GM13977 (cell line): ENCODE measurements around the gene MLEC.

Experiments used
- DNase-seq: peaks from one replicate; pipeline ENCODE4 v3.0.0; 2012; ENCODE audit warnings: low spot score
- CTCF ChIP-seq: IDR thresholded peaks from 2 replicates; pipeline ENCODE4 v1.5.1; 2012; ENCODE audit warnings: mild to moderate bottlenecking, control low read depth; ENCODE audit not compliant: insufficient read depth; ENCODE audit errors: extremely low read depth, missing control alignments
- in situ Hi-C: fragments of 300-500 bp; cut with MboI; formaldehyde crosslinking; loops from one replicate; pipeline ENCODE4 v1.12.0; 2022; ENCODE audit warnings: low sequenced_read_pairs, low pct_unique_long_range_greater_than_20kb, mixed read lengths, inconsistent platforms; ENCODE audit not compliant: unreplicated experiment

The MLEC gene

GRCh38 chr12:120719072-120719471 is 32.1 kb downstream of the MLEC start:
- in situ Hi-C loops, result loop anchor here (10.0 kb wide), 2 partner anchors 74 to 134 kb away; partner anchors contain the start of genes CABP1 and POP5
- DNase-seq, result no peak

GRCh38 chr12:120719496-120720233 is 32.7 kb downstream of the MLEC start:
- in situ Hi-C loops, result loop anchor here (10.0 kb wide), 2 partner anchors 75 to 135 kb away; partner anchors contain the start of genes CABP1 and POP5
- TF ChIP-seq CTCF, result no peak
- DNase-seq, result no peak

More at GRCh38 chr12:120719072-120719471, 32.1 kb downstream of the MLEC start:
- TF ChIP-seq CTCF, result no peak

GRCh38 chr12:120720234-120720986 is 33.5 kb downstream of the MLEC start:
- TF ChIP-seq CTCF, result no peak
- no peak for DNase-seq
- in situ Hi-C loops, result no loop called here

GRCh38 chr12:120720987-120721801 is 34.2 kb downstream of the MLEC start:
- in situ Hi-C loops, result no loop called here
- no peak for DNase-seq
- TF ChIP-seq CTCF, result no peak

- in situ Hi-C loops, result no loop called here
- DNase-seq, result no peak
Observed at GRCh38 chr12:120721866-120722265, 34.9 kb downstream of the MLEC start.

More at GRCh38 chr12:120721866-120722265, 34.9 kb downstream of the MLEC start:
- TF ChIP-seq CTCF, result no peak
